Stimulated activated CD8-positive, alpha-beta memory T cell treated with anti-CD3 and anti-CD28 coated beads, Interleukin-2, amount 100 ng/mL, for 1 hour (primary cell): Measurements from ENCODE around the gene SSBP4.
A peak's percentile ranks its signal among the peaks of the same experiment; 100 is the strongest.

Experiments used
- DNase-seq, 2 donors: peaks; one replicate each; pipeline ENCODE4 v3.0.0-alpha.2; 2020; ENCODE audit warnings: low read depth in 2 of 2

SSBP4 gene

DNA sequence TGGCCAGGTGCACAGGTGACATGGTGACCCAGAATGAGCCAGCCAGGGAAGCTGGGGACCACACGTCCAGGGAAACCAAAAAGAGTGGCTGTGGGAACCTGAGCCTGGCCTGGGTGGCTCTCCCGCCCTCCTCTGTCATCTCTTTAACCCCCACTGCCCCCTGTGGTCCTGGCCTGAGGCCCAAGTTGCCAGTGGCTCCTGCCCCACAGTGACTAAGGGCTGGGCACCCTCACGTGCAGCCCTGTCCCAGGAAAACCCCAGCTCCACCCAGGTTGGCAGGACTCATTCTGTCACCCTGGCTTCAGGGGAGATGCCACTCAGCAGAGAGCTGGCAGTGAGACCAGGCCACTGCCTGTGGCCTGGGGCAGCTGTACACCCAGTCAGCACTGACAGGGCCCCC, 49.3 kb downstream of the SSBP4 start:
- no peak for DNase-seq

DNA sequence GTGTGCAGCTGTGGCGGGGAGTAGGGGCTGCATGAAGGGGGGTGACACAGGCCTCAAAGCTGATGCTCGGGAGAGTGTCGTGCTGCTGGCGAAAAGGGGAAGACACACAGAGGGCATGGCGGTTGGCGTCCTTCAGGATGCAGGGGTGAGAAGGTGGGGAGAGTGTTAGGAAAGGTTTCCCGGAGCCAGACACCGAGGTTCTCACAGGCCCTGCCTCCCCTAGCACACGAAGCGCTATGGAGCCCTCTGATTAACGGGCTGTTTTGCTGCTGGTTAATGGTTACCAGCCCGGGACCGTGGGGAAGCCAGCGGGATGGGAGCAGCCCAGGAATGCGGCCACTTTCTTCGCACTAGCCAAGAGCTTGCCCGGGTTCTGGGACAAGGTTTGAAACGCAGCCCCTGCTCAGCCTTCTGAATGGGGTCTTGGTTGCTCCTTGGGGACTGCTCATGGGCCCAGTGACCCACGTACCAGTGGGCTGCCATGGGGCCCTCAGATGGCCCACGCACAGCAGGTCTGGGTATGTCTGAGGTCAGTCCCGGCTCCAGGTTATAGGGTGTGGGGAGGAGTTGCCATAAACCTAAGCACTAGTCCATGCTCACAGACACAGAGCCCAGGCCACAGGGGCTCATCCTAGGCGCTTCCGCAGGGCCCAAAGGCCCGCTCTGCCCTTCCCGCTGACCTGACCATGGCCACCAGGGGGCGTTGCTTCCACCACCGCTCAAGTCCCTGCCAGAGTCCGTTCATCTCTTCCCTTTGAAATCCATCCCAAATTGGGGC, 50.1 kb downstream of the SSBP4 start:
- DNase-seq = peak; percentile 32 to 35

DNA sequence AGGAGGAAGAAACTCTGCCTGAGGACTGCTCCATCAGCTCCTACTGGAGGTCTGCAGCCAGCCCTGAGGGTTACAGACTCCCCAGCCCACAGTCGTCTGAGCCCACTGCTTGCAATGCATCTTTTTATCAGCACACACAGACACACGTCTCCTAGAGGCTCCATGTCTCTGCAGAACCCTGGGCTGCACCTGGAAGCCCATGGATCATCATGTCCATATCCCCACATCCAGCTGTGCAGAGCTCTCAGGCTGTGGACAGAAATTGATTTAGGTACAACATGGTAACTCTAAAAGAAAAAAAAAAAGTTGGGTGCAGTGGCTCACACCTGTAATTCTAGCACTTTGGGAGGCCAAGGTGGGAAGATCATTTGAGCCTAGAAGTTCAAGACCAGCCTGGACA, 51.6 kb downstream of the SSBP4 start:
- no peak for DNase-seq

DNA sequence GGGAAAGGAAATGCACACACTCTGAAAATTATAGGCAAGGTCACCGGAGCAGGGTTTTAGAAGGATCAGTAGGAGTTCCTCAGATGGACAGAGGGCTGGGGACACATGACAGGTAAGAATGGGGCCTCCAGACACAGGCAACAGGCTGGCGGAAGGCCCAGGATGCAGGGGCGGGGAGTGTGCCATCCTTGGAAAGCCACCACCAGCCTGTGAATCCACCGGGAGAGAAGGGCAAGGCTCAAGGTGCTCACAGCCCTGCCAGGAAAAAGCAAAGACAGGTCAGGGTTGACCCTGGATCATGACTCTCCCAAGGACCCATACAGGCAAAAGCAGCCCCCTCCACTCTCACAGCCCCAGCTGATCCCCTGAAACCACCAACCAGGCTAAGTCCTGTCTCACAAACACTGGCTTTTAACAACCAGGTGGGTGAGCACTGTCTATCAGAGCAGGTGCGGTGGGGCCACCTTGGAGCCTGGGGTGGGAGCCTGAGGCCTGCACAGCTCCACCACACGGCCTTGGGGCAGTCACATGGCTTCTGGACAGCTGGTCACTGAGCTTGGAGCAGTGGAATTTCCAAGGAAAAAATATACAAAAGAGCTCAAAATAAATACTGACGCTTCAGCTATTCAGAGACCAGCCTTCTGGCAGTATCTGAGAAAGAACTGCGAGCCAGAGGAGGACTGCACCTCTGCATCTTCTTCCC, 54.0 kb downstream of the SSBP4 start:
- no peak for DNase-seq

DNA sequence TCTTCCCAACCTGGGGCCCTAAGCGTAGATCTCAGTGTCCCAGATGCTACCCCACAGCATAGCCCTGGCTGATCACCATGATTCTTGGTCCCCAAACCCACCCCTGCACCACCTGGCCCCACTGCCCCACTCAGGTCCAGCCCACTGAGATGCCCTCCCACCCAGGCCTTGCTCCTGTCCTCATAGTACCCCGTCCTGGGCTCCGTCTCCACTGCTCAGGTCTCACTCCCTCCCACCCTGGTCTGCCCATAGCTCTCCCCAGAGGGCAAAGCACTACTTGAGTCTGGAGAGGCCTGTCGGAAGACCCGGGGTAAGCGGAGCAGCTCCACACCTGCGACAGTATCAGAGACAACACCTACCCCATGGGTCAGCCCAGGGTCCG, 54.5 kb downstream of the SSBP4 start:
- DNase-seq = no peak

DNA sequence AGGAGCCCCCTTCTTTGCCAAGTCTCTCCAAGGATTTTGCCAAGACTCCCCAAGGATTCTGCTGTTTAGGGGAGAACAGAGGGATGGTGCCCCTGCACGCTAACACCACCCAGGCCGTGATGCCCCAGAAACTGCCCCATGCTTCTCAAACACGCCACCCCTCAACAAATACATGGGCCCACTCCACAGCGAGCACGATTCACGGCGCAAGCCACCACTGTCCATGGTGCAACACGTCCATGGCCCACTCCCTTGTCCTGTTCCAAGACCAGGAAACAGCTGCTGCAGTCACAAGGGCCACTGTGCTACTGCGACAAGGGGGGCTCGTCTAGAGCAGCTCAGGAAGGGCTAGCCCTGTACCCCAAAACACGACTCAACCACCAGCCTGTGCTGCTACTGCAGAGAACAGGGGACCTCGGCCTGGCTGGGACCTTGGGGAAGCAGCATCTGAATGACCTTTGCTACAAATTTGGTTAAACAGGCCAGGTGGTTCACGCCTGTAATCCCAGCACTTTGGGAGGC, 55.2 kb downstream of the SSBP4 start:
- DNase-seq = no peak

DNA sequence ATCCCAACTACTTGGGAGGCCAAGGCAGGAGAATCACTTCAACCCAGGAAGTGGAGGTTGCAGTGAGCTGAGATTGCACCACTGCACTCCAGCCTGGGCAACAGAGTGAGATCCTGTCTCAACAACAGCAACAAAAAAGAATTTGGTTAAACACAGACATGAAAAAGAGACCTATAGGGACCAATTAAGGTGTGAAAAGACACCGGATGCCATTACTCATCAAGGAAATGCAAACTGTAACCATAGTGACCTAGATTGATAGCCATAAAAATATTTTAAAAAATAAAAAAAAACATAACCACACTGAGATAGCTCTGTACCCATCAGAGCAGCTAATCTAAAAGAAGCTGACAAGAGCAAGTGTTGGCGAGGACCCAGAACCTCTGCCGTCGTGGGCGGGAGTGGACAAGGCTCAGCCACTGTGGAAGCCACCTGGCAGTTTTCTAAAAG, 55.8 kb downstream of the SSBP4 start:
- DNase-seq = no peak

DNA sequence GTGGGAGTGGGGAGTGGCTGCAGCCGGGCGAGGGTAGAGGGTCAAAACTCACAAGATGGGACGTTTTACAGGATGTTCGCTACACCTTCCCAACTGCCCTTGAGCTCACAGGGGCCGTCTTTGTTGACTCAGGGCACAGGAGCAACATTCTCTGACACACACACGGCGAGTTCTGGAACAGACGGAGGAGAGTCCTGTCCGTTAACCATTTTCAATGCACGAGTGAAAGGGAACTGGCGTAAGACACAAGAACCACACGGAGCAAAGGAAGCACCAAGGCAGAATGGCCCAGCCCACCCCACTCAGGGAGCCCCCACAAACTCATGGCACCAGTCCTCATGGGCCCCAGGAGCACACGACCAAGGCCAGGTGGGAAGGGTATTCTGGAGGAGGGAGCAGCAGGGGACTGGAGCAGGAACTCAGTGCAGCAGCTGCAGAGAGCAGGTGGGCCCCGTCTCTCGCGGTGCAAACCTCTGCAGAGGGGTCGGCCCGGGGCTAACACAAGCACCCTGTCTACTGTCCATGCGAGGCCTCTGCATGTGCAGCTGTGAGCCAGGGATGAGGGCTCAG, 56.6 kb downstream of the SSBP4 start:
- DNase-seq = no peak

DNA sequence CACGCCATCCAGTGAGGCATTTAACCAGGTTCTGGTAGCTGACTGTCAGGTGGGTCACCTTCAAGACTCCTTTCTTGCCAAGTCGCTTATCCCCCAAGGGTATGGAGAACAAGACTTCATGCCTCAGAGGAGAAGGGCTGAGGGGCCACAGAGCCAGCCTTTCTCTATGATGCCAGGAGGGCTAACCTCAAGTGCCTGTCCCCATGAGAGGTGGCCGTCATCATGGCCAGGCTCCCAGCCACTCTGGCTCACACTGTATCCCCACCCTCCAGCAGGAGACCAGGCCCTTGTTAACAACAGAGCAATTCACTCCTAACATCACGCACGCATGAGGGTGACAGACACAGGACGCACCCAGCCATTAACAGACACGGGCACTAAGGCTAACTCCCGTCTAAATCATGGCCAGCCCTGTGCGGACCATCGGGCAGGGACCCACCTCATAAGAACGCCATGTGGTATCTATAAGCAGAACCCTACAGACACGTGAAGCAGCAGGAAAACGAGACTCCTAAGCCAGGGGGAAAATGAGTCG, 57.4 kb downstream of the SSBP4 start:
- no peak for DNase-seq

DNA sequence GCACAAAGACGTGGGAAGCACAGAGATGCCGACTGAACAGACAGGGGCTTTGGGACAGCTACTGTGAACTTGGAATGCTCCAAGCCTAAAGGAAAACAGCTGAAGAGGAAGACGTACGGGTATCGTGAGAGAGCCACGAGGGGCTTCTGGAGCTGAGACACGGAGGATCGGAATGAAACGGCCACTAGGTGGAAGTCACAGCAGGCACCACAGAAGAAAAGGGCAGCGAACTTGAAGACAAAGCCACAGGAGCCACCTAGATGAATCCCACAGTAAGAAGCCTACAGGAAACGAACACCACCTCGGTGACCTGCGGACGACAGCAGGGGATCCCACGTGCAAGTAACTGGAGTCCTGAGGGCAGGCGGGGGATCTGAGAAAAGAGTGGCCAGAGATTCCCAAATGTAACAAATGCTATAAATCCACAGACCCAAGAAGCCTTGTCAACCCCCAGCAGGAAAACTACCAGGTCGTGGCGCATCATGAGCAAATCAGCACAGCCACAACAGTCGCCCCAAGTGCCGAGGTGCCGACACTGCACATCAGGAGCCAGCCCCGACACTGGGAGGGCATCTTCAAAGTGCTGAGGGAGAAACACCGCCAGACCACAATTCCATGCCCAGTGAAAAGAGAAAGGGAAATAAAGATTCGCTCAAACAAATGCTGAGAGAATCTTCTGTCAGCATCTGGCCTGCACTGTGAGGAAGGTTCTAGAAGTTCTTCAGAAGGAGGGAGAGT, 58.0 kb downstream of the SSBP4 start:
- DNase-seq = no peak

DNA sequence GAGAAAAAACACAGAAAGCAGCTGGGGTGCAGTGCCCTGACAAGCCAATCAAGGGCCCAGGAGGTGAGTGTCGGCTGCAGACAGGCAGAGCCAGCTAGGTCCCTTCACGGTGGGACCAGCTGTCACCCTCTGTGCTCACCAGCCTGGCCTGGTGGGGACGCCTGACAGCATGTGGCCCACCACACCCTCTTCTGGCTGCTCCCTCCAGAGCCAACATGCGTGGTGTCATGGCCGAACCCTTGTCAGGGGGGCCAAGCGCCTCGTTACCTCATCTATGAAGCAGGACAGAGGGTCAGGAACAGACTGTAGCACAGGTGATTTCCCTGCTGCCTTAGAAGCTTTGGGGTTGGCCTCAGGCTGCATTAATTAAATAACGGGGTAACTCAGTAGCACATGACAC, 58.8 kb downstream of the SSBP4 start:
- no peak for DNase-seq

DNA sequence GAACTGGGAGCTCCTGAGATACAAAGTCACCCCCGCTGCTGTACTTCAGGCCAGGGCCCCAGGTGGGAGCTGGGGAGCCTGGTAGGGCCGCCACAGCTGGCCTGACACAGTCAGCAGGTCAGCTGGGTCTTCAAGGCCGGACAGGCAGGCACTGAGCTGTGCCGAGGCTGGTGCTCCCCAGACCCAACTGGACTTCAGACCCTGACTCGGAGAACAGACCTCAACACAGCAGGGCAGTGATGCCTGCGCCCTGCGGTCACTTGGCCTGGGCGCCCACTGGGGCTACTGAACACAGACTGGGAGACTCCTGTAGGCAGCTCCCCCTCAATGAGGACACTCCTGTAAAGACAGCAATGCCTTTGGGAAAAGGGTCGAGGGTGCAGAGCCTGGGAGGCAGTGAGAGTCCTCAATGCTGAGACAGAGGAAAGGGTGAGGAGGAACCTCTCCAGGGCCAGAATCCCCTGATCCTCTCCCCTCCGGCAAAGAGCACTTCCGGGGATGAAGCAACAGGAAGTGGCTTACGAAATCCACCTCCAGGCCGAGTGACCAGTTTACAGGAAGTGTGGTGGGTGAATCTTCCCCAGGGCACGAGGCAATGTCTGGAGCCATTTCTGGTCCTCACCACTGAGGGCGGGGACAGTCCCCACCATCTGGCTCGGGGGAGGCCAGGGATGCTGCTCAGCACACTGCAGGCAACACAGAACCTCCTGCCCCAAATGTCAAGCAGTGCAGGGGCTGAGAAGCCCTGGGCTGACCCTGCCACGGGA, 59.5 kb downstream of the SSBP4 start:
- DNase-seq = no peak

DNA sequence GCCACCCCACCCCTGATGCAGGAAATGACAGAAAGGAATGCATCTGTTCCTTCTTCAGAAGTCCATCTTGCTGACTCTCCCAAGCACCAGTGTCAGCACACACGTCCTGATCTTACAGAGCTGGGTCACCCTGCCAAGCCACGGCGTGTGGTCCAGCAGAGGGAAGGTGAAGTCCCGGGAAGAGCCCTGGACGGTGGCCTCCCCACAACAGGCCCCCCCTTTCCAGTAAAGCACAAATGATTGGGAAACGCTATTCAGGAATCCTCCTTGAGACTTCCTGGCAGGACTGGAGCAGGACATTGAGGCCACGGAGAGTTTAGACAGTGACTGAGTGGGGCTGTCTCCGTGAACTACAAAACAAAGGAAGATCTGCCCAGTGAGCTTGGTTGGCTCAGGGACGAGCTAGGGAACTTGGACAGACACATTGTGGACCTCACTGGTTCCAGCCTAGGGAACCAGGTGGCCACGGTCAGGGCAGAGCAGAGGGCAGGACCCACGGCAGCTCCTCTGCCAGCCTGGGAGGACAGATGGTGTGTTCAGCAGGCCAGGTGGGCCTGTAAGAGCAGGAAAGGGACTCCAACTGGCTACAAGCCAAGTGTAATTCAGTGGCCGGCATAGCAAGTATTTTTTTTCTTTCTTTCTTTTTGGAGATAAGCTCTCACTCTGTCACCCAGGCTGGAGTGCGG, 61.0 kb downstream of the SSBP4 start:
- no peak for DNase-seq

DNA sequence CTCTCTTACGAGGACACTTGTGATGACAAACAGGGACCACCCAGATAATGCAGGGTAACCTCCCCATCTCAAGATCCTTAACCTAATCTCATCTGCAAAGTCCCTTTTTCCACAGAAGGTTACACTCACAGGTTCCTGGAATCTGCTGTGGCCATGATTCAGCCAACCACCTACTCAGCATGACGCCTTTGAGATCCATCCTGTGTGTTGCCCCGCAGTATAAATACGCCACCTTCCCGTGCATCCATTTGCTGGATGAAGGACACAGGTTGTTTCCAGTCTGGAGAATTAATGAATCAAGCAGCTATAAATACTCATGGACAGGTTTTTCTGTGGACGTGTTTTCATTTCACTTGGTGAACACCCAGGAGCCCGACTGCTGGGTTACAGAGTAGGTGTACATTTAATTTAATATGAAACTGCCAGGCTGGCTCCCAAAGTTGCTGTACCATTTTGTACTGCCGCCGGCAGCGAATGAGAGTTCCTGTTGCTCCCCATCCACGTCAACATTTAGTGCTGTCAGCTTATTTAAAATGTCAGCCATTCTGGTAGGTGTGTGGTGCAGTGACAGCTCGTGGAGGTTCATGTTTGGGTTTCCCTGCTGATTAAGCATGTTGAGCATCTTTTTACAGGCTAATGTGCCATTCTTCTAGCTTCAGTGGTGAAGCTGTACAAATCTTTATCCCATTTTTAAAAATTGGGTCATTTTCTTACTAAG, 62.5 kb downstream of the SSBP4 start:
- no peak for DNase-seq

DNA sequence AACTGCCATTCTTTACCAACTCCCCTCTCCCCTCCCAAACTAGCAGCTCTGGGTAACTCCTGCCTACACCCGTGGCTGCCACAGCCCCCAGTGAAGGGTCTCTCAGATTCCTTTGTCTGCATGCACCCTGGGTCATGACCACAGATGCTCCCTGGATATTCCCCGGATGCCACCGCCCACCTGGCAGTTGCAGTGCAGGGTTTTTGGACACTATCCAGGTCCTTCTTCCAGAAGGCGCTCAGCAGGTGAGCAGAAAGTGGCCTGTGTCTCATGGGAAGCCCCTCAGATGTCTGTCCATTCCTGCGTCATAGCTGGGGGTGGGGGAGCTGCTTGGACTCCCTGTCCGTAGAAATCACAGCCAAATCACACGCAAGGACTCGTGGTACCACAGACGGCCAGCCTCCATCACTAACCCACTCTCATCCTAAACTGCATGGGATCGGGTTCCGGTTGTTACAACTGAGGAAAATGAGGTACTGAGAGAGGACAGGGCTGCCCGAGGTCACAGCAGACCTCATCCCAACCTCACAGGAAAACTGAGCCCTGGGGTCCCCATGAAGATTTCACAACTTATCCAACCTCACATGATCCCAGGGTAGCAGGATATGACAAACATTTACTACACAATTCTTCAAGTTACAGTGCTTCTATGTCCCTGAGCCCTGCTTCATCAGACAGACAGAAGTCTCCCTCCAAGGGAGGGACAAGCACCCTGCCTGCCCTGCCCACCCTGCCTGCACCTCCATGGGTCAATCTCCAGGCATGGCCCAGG, 64.1 kb downstream of the SSBP4 start:
- no peak for DNase-seq
